IMR-90 (cell line): Measurements from ENCODE around the gene OGT. TPM values are rescaled to one million over a fixed set of nuclear protein-coding genes. Genes with fewer than 3 reads are reported as not detected.
A peak's percentile ranks its signal among the peaks of the same experiment; 100 is the strongest.

ENCODE experiments used
- ATAC-seq: fragments of 200-7000 bp; cut with Tn5 transposase; 2 replicates; pipeline ENCODE4 v1.9.1; 2020; ENCODE audit warnings: low read depth, mild to moderate bottlenecking, moderate library complexity
- BruUV-seq: library from RNA; stranded (reverse); fragments of 400-500 nt; replicated peaks from 2 replicates; lab custom pipeline; 2021; lab: Mats Ljungman, UMichigan
- CTCF ChIA-PET: fragments of 300-600 bp; formaldehyde crosslinking; extraction: SDS; loops from one replicate; lab custom pipeline; 2021; ENCODE audit warnings: antibody characterized with exemption; lab: Yijun Ruan, JAX
- POLR2A ChIA-PET: fragments of 300-600 bp; sonication (Branson Sonifier 250); formaldehyde crosslinking; loops from one replicate; lab custom pipeline; 2022; ENCODE audit warnings: antibody characterized with exemption; ENCODE audit not compliant: unreplicated experiment; lab: Charles Lee
- DNase-seq: peaks from one replicate; pipeline ENCODE4 v3.0.0; 2013
- H2AFZ ChIP-seq: replicated peaks from 2 replicates; pipeline ENCODE3; 2013; ENCODE audit warnings: low read length, mild to moderate bottlenecking; ENCODE audit not compliant: poor library complexity
- H2AK5ac ChIP-seq: 2 replicates; pipeline ENCODE4 v1.6.1; 2013; ENCODE audit warnings: low read depth, low read length, inconsistent platforms
- H2AK9ac ChIP-seq: replicated peaks from 2 replicates; pipeline ENCODE3; 2013; ENCODE audit warnings: mild to moderate bottlenecking, low read depth, low read length, moderate library complexity; ENCODE audit not compliant: poor library complexity
- H2BK120ac ChIP-seq: 2 replicates; pipeline ENCODE4 v1.6.1; 2013; ENCODE audit warnings: low read depth, low read length, inconsistent platforms
- H2BK15ac ChIP-seq: 3 replicates; pipeline ENCODE4 v1.6.1; 2013; ENCODE audit warnings: low read depth, low read length, inconsistent platforms
- H2BK20ac ChIP-seq: 2 replicates; pipeline ENCODE4 v1.6.1; 2013; ENCODE audit warnings: low read depth, mild to moderate bottlenecking, inconsistent platforms, low read length, moderate library complexity
- H2BK5ac ChIP-seq: 2 replicates; pipeline ENCODE4 v1.6.1; 2013; ENCODE audit warnings: mild to moderate bottlenecking, low read depth, low read length, inconsistent platforms; ENCODE audit not compliant: poor library complexity, severe bottlenecking
- H3K14ac ChIP-seq: replicated peaks from 2 replicates; pipeline ENCODE4 v1.6.1; 2013; ENCODE audit warnings: low read depth, low read length, inconsistent platforms
- H3K18ac ChIP-seq: 2 replicates; pipeline ENCODE4 v1.6.1; 2013; ENCODE audit warnings: low read depth, low read length, control low read depth
- H3K23ac ChIP-seq: 2 replicates; pipeline ENCODE4 v1.6.1; 2013; ENCODE audit warnings: low read depth, low read length, inconsistent platforms
- H3K27ac ChIP-seq: 2 replicates; pipeline ENCODE4 v1.5.1; 2013; ENCODE audit warnings: mild to moderate bottlenecking, control low read depth, low read length; ENCODE audit not compliant: insufficient read depth
- H3K27me3 ChIP-seq: 2 replicates; pipeline ENCODE4 v1.6.1; 2013; ENCODE audit warnings: low read length; ENCODE audit not compliant: control insufficient read depth, insufficient read depth
- H3K36me3 ChIP-seq: 2 replicates; pipeline ENCODE4 v1.6.1; 2013; ENCODE audit warnings: low read length, mixed read lengths; ENCODE audit not compliant: control insufficient read depth, insufficient read depth
- H3K4ac ChIP-seq: 2 replicates; pipeline ENCODE4 v1.6.1; 2013; ENCODE audit warnings: low read depth, low read length, inconsistent platforms
- H3K4me1 ChIP-seq: 2 replicates; pipeline ENCODE4 v1.6.1; 2013; ENCODE audit warnings: low read length, mixed read lengths; ENCODE audit not compliant: control insufficient read depth, insufficient read depth
- H3K4me2 ChIP-seq: 2 replicates; pipeline ENCODE4 v1.6.1; 2013; ENCODE audit warnings: low read depth, mild to moderate bottlenecking, control low read depth, low read length, moderate library complexity
- H3K4me3 ChIP-seq: 2 replicates; pipeline ENCODE4 v1.5.1; 2013; ENCODE audit warnings: low read depth, mild to moderate bottlenecking, control low read depth, low read length, moderate library complexity; ENCODE audit not compliant: insufficient read depth
- H3K56ac ChIP-seq: 2 replicates; pipeline ENCODE4 v1.6.1; 2013; ENCODE audit warnings: low read length, inconsistent platforms; ENCODE audit not compliant: insufficient read depth; ENCODE audit errors: extremely low read depth
- H3K79me1 ChIP-seq, 2 experiments: 2 replicates each; pipeline ENCODE4 v1.6.1; 2013; ENCODE audit warnings: low read length in 2 of 2, inconsistent platforms in 1 of 2, low read depth in 1 of 2
- H3K9ac ChIP-seq: 2 replicates; pipeline ENCODE4 v1.6.1; 2013; ENCODE audit warnings: low read depth, low read length, control low read depth
- H3K9me1 ChIP-seq: 2 replicates; pipeline ENCODE4 v1.6.1; 2013; ENCODE audit warnings: low read length, inconsistent platforms; ENCODE audit not compliant: insufficient read depth
- H3K9me3 ChIP-seq: 2 replicates; pipeline ENCODE4 v1.6.1; 2013; ENCODE audit warnings: low read length; ENCODE audit not compliant: control insufficient read depth, insufficient read depth
- H4K20me1 ChIP-seq: 2 replicates; pipeline ENCODE4 v1.6.1; 2013; ENCODE audit warnings: low read length, inconsistent platforms; ENCODE audit not compliant: insufficient read depth
- H4K5ac ChIP-seq: 2 replicates; pipeline ENCODE4 v1.6.1; 2013; ENCODE audit warnings: mild to moderate bottlenecking, low read depth, low read length, control low read depth
- H4K8ac ChIP-seq, 2 experiments: 2 replicates each; pipeline ENCODE4 v1.6.1; 2013; ENCODE audit warnings: low read depth in 2 of 2, low read length in 2 of 2, control low read depth in 1 of 2, inconsistent platforms in 1 of 2
- H4K91ac ChIP-seq: 2 replicates; pipeline ENCODE4 v1.6.1; 2013; ENCODE audit warnings: low read depth, low read length, inconsistent platforms; ENCODE audit not compliant: insufficient read depth
- BHLHE40 ChIP-seq: fragments of 150-350 bp; IDR thresholded peaks from 2 replicates; pipeline ENCODE4 v1.6.1; 2016; ENCODE audit warnings: mild to moderate bottlenecking, low read depth, low read length
- MAFK ChIP-seq: IDR thresholded peaks from 2 replicates; pipeline ENCODE4 v1.6.1; 2012; ENCODE audit warnings: low read depth, low read length, improper control_type of control experiment
- POLR2A ChIP-seq: IDR thresholded peaks from 2 replicates; pipeline ENCODE4 v1.6.1; 2012; ENCODE audit warnings: mild to moderate bottlenecking, low read depth, low read length
- WGBS, 2 experiments: methylation state at CpG; one replicate each; pipeline versions ENCODE4 v1.1.5 to v1.1.7; 2013; ENCODE audit warnings: missing lambda C conversion rate in 2 of 2; ENCODE audit not compliant: insufficient read length in 1 of 2; ENCODE audit errors: extremely low coverage in 2 of 2; 5-methylcytosine and 5-hydroxymethylcytosine counted together
- dilution Hi-C: fragments of 300-500 bp; cut with HindIII; formaldehyde crosslinking; loops from one replicate; pipeline ENCODE4 v1.14.3; 2018; ENCODE audit warnings: low sequenced_read_pairs; ENCODE audit not compliant: unreplicated experiment
- in situ Hi-C: fragments of 300-500 bp; cut with MboI; formaldehyde crosslinking; loops from 3 replicates; pipeline ENCODE4 v1.14.3; 2019; ENCODE audit warnings: low sequenced_read_pairs, inconsistent platforms, mixed read lengths
- intact Hi-C: fragments of 100-400 bp; cut with micrococcal nuclease; formaldehyde crosslinking; loops from 2 replicates; pipeline ENCODE4 v1.10.0; 2022
- polyA plus RNA-seq, 3 experiments: library from polyadenylated mRNA; depleted of rRNA; stranded (reverse); fragments of >200 nt; gene quantifications; 2 replicates each; pipeline ENCODE4 v1.2.3, GENCODE V29; 2012; ENCODE audit warnings: low replicate concordance in 1 of 3
- total RNA-seq: library from RNA; depleted of rRNA; stranded (reverse); fragments of >200 nt; gene quantifications from 2 replicates; pipeline ENCODE4 v1.2.3, GENCODE V29; 2012

Gene OGT
- total and polyA plus RNA-seq, 2 of the 4 experiments (the other 2 are of a cell fraction), result 80.7 to 113 TPM

- Histone ChIP-seq H3K9me3 (no peaks in the 10 kb centered on the region; the same call in 1 of the 2 replicates), H4K20me1 (peaks cover 65% of the 10 kb centered on the region), H3K4ac (no peak overlapping the region), H2BK20ac (no peak overlapping the region), H2AK9ac (no peak overlapping the region), H2AK5ac (no peak overlapping the region), H4K91ac (no peak overlapping the region), H3K4me3 (no peak overlapping the region), H3K18ac (no peak overlapping the region), H3K27me3 (no peaks in the 10 kb centered on the region), H2BK5ac (peak overlapping the region; percentile 20), H3K23ac (no peak overlapping the region), H3K4me1 (no peaks in the 10 kb centered on the region; the same call in 1 of the 2 replicates), H3K27ac (no peak overlapping the region), H4K5ac (no peak overlapping the region), H2BK15ac (no peak overlapping the region), H3K4me2 (peak overlapping the region; percentile 36), H3K36me3 (peaks cover 17% of the 10 kb centered on the region), H3K9me1 (peaks cover 4% of the 10 kb centered on the region; the same call in 1 of the 2 replicates), H3K14ac (no peak overlapping the region), H3K56ac (no peak overlapping the region), H3K9ac (no peak overlapping the region), H2AFZ (no peak overlapping the region), H2BK120ac (no peak overlapping the region), H4K8ac (no peak overlapping the region), H3K79me1 (peaks cover 18 to 39% of the 10 kb centered on the region in 2 experiments; a peak in 3 of 4 replicates)
- intact Hi-C loops (no loop called here), in situ Hi-C loops (no loop called here), dilution Hi-C loops (no loop called here)
- TF ChIP-seq MAFK (peak; percentile 9; the same call in 1 of the 2 replicates), BHLHE40 (peak; percentile 48; the same call in 1 of the 2 replicates), POLR2A (no peak)
- ATAC-seq (peak; percentile 40), DNase-seq (peak; percentile 83)
- ChIA-PET POLR2A (no interaction called here), CTCF (no interaction called here)
- WGBS, 2 experiments, result 40% methylated on average over 1 of the region's 2 CpGs; no CpG with 5 or more reads in 1 of the 2 experiments
- no TSS peak for BruUV-seq
These were observed 10.4 kb downstream of the OGT start for GRCh38 chrX:71543316-71543715.
